ENCODE measurements around the gene CT45A3. TPM values are rescaled to one million over a fixed set of nuclear protein-coding genes. Genes with fewer than 3 reads are reported as not detected.
"Not testable (repeated sequence)": the region's sequence is repeated elsewhere in the genome, so short reads cannot be mapped to it uniquely, and the experiment has no call there.

CT45A3 gene
- total RNA-seq, 1 donor from 2014 or later = not detected

- DNase-seq (ENCODE audit: low read depth) (no peak), FAIRE-seq (no peak)
These were observed 54.2 kb downstream of the CT45A3 start for GRCh38 chrX:135713795-135714194.

GRCh38 chrX:135713183-135713689, 54.8 kb downstream of the CT45A3 start, which contains the start of gene CT45A1:
Gene CT45A1 (plus strand): TSS chrX:135713639. CDS start chrX:135718941, 5,302 bp downstream.
- H3K4me3 Mint-ChIP-seq (ENCODE audit: unreplicated experiment); H3K79me2 ChIP-seq (ENCODE audit: insufficient read depth, low read length); H3K36me3 Mint-ChIP-seq (ENCODE audit: low read depth, unreplicated experiment); H3K9me3 ChIP-seq (ENCODE audit: insufficient read depth, low read depth, low read length); H3K4me1 Mint-ChIP-seq (ENCODE audit: low read depth, unreplicated experiment); H3K36me3 ChIP-seq (ENCODE audit: insufficient read depth, low read length); H3K27me3 ChIP-seq (ENCODE audit: insufficient read depth, low read length); H3K9me3 Mint-ChIP-seq (ENCODE audit: unreplicated experiment); H3K4me2 ChIP-seq (ENCODE audit: low read length); H3K4me1 ChIP-seq (ENCODE audit: insufficient read depth, low read length); H3K9ac ChIP-seq (ENCODE audit: low read length); FAIRE-seq; H2AFZ ChIP-seq (ENCODE audit: low read depth, low read length); H4K20me1 ChIP-seq (ENCODE audit: insufficient read depth, low read length); H3K27me3 Mint-ChIP-seq (ENCODE audit: low read depth, unreplicated experiment); DNase-seq (ENCODE audit: low read depth); H3K4me3 ChIP-seq (ENCODE audit: insufficient read depth, low read depth, low read length); H3K27ac ChIP-seq (ENCODE audit: low read depth, low read length); H3K27ac Mint-ChIP-seq (ENCODE audit: unreplicated experiment): not testable (repeated sequence)

More at GRCh38 chrX:135713795-135714194, 54.2 kb downstream of the CT45A3 start:
- Mint-ChIP-seq H3K4me3 (ENCODE audit: unreplicated experiment) (no peak overlapping the region), H3K4me1 (ENCODE audit: low read depth, unreplicated experiment) (no peaks in the 10 kb centered on the region), H3K27ac (ENCODE audit: unreplicated experiment) (no peak overlapping the region), H3K36me3 (ENCODE audit: low read depth, unreplicated experiment) (no peaks in the 10 kb centered on the region), H3K9me3 (ENCODE audit: unreplicated experiment) (no peaks in the 10 kb centered on the region), H3K27me3 (ENCODE audit: low read depth, unreplicated experiment) (no peaks in the 10 kb centered on the region)
- H4K20me1 ChIP-seq (ENCODE audit: insufficient read depth, low read length) = no peaks in the 10 kb centered on the region
- no peaks in the 10 kb centered on the region for H3K4me1 ChIP-seq (ENCODE audit: insufficient read depth, low read length)
- no peak overlapping the region for H2AFZ ChIP-seq (ENCODE audit: low read depth, low read length)
- no peak overlapping the region for H3K4me3 ChIP-seq (ENCODE audit: insufficient read depth, low read depth, low read length)
- H3K9ac ChIP-seq (ENCODE audit: low read length) = no peak overlapping the region
- no peaks in the 10 kb centered on the region for H3K27me3 ChIP-seq (ENCODE audit: insufficient read depth, low read length)
- no peaks in the 10 kb centered on the region for H3K9me3 ChIP-seq (ENCODE audit: insufficient read depth, low read depth, low read length)
- no peaks in the 10 kb centered on the region for H3K79me2 ChIP-seq (ENCODE audit: insufficient read depth, low read length)
- H3K27ac ChIP-seq (ENCODE audit: low read depth, low read length) = no peak overlapping the region
- no peaks in the 10 kb centered on the region for H3K36me3 ChIP-seq (ENCODE audit: insufficient read depth, low read length)
- TF ChIP-seq EZH2 (IDR thresholded peaks at IDR 0.05; ENCODE audit: insufficient read depth, low read length) (no peak), CTCF (IDR thresholded peaks at IDR 0.05; ENCODE audit: insufficient read depth, low read depth, low read length) (no peak)
- no peak overlapping the region for H3K4me2 ChIP-seq (ENCODE audit: low read length)

Other genes with a start within 250 kb of the CT45A3 start
- gene INTS6L, start 247.5 kb downstream of the CT45A3 start, total RNA-seq = 7.5 and 8.7 TPM in 2 replicates
- not detected in 2 replicates for gene CT45A1, start 54.6 kb downstream of the CT45A3 start, total RNA-seq
- gene CT45A5, start 17.3 kb upstream of the CT45A3 start, total RNA-seq = not detected in 2 replicates
- gene CT45A6, start 34.6 kb upstream of the CT45A3 start, total RNA-seq = not detected in 2 replicates
- not detected in 2 replicates for gene CT45A2, start 51.8 kb upstream of the CT45A3 start, total RNA-seq
- gene CT45A7, start 69.1 kb upstream of the CT45A3 start, total RNA-seq = not detected in 2 replicates
- not detected in 2 replicates for gene CT45A8, start 86.3 kb upstream of the CT45A3 start, total RNA-seq
- not detected in 2 replicates for gene CT45A9, start 103.6 kb upstream of the CT45A3 start, total RNA-seq
- not detected in 2 replicates for gene CT45A10, start 125.3 kb upstream of the CT45A3 start, total RNA-seq
- gene SAGE1, start 125.5 kb upstream of the CT45A3 start, total RNA-seq = not detected in 2 replicates
- gene MMGT1, start 205.8 kb upstream of the CT45A3 start, total RNA-seq = 22.0 and 22.9 TPM in 2 replicates
- gene SLC9A6, start 217.2 kb upstream of the CT45A3 start, total RNA-seq = 12.8 and 14.8 TPM in 2 replicates

Measured in astrocyte (in vitro differentiated cells and primary cell).